C4-2B (cell line): Measurements from ENCODE around the gene USB1.

Source experiments
- H3K27ac ChIP-seq: fragments of 450-650 bp; 2 replicates; pipeline ENCODE4 v1.5.1; 2017
- CTCF ChIP-seq: fragments of 450-650 bp; conservative IDR thresholded peaks from 2 replicates; pipeline ENCODE4 v1.5.1; 2017; ENCODE audit warnings: mild to moderate bottlenecking
- ZFX ChIP-seq: fragments of 450-650 bp; IDR thresholded peaks from 2 replicates; pipeline ENCODE4 v1.6.1; 2017

Gene USB1

GRCh38 chr16:57962046-57962445 lies 39.2 kb upstream of the USB1 start:
- H3K27ac ChIP-seq, result no peak overlapping the region
- no peak for TF ChIP-seq CTCF
- TF ChIP-seq ZFX, result no peak

- H3K27ac ChIP-seq, result no peak overlapping the region
- TF ChIP-seq CTCF (no peak), ZFX (no peak)
Measured at GRCh38 chr16:57962756-57963155, 38.5 kb upstream of the USB1 start.

GRCh38 chr16:57964157-57964700 lies 37.0 kb upstream of the USB1 start:
- TF ChIP-seq ZFX (no peak), CTCF (no peak)
- no peak overlapping the region for H3K27ac ChIP-seq

GRCh38 chr16:57966204-57966771 lies 34.9 kb upstream of the USB1 start:
- no peak overlapping the region for H3K27ac ChIP-seq
- TF ChIP-seq CTCF (no peak), ZFX (no peak)

- H3K27ac ChIP-seq, result no peak overlapping the region
- TF ChIP-seq ZFX (no peak), CTCF (no peak)
Measured at GRCh38 chr16:57966986-57967385, 34.2 kb upstream of the USB1 start.

- TF ChIP-seq ZFX, result no peak
- TF ChIP-seq CTCF, result no peak
- no peak overlapping the region for H3K27ac ChIP-seq
Measured at GRCh38 chr16:57967916-57968315, 33.3 kb upstream of the USB1 start.

GRCh38 chr16:57969451-57970123 lies 31.6 kb upstream of the USB1 start:
- TF ChIP-seq ZFX, result no peak
- TF ChIP-seq CTCF, result no peak

More at GRCh38 chr16:57969451-57970123, 31.6 kb upstream of the USB1 start:
- H3K27ac ChIP-seq, result no peak overlapping the region
